ENCODE results near the gene NEUROD2.

NEUROD2 gene

GRCh38 chr17:39629494-39629880, 21.8 kb upstream of the NEUROD2 start:
- no peak for DNase-seq
- no peaks in the 10 kb centered on the region for H3K9me3 Mint-ChIP-seq
- CTCF ChIA-PET: interaction anchor here (0.6 to 6.8 kb wide), 2 partner anchors 23 to 573 kb away, joined by 4 to 55 read pairs; no protein-coding TSS in a partner anchor
- H3K27me3 Mint-ChIP-seq: peaks cover 96% of the 10 kb centered on the region
- H3K4me1 Mint-ChIP-seq: peaks cover 21% of the 10 kb centered on the region
- no peaks in the 10 kb centered on the region for H3K36me3 Mint-ChIP-seq
- no peak overlapping the region for H3K4me3 Mint-ChIP-seq
- no peak overlapping the region for H3K27ac Mint-ChIP-seq

- Mint-ChIP-seq H3K27me3 (peaks cover 97% of the 10 kb centered on the region), H3K36me3 (no peaks in the 10 kb centered on the region), H3K27ac (no peak overlapping the region), H3K4me3 (no peak overlapping the region), H3K4me1 (peaks cover 19% of the 10 kb centered on the region), H3K9me3 (no peaks in the 10 kb centered on the region)
- CTCF ChIA-PET: interaction anchor here (1.4 to 6.8 kb wide), 3 partner anchors 10 to 25 kb away, joined by 4 to 55 read pairs (median 9); no protein-coding TSS in a partner anchor
- DNase-seq: no peak
These were observed 21.2 kb upstream of the NEUROD2 start for GRCh38 chr17:39628655-39629493.

- H3K36me3 Mint-ChIP-seq: no peaks in the 10 kb centered on the region
- DNase-seq: no peak
- H3K27ac Mint-ChIP-seq: no peak overlapping the region
These were observed 20.2 kb upstream of the NEUROD2 start for GRCh38 chr17:39627712-39628516.

GRCh38 chr17:39627047-39627711, 19.5 kb upstream of the NEUROD2 start:
- Mint-ChIP-seq H3K36me3 (no peaks in the 10 kb centered on the region), H3K27me3 (peaks cover 92% of the 10 kb centered on the region), H3K27ac (no peak overlapping the region), H3K4me1 (peaks cover 31% of the 10 kb centered on the region), H3K9me3 (no peaks in the 10 kb centered on the region), H3K4me3 (no peak overlapping the region)
- CTCF ChIA-PET: interaction anchor here (1.4 to 1.8 kb wide), 2 partner anchors 8 to 27 kb away, joined by 4 to 9 read pairs; no protein-coding TSS in a partner anchor
- DNase-seq: no peak

More at GRCh38 chr17:39627712-39628516, 20.2 kb upstream of the NEUROD2 start:
- Mint-ChIP-seq H3K27me3 (peaks cover 98% of the 10 kb centered on the region), H3K9me3 (no peaks in the 10 kb centered on the region), H3K4me3 (no peak overlapping the region), H3K4me1 (peaks cover 26% of the 10 kb centered on the region)
- CTCF ChIA-PET: interaction anchor here (1.4 to 1.8 kb wide), 2 partner anchors 9 to 26 kb away, joined by 4 to 9 read pairs; no protein-coding TSS in a partner anchor

- Mint-ChIP-seq H3K36me3 (no peaks in the 10 kb centered on the region), H3K27ac (no peak within 1 kb of the TSS), H3K4me3 (no peak within 1 kb of the TSS), H3K4me1 (peaks cover 30% of the 10 kb centered on the region), H3K9me3 (no peaks in the 10 kb centered on the region), H3K27me3 (peaks cover 92% of the 10 kb centered on the region)
- DNase-seq: no peak
- CTCF ChIA-PET: interaction anchor here (1.8 to 8.7 kb wide), 4 partner anchors 7 to 43 kb away, joined by 9 to 200 read pairs (median 86); partner anchors contain the start of genes PNMT and TCAP
These were observed 18.7 kb upstream of the NEUROD2 start, which contains the start of gene PPP1R1B for GRCh38 chr17:39626171-39627046. TSS of gene PPP1R1B (plus strand) at chr17:39626952. CDS start at chr17:39627393, 441 bp downstream.

GRCh38 chr17:39625198-39625785, 17.6 kb upstream of the NEUROD2 start:
- Mint-ChIP-seq H3K27me3 (peaks cover 92% of the 10 kb centered on the region), H3K4me1 (peaks cover 25% of the 10 kb centered on the region), H3K9me3 (no peaks in the 10 kb centered on the region), H3K27ac (no peak overlapping the region), H3K36me3 (no peaks in the 10 kb centered on the region), H3K4me3 (no peak overlapping the region)
- CTCF ChIA-PET: interaction anchor here (0.7 to 8.7 kb wide), 6 partner anchors 9 to 382 kb away, joined by 3 to 200 read pairs (median 30); partner anchors contain the start of genes MIEN1, PNMT and TCAP
- DNase-seq: no peak

- CTCF ChIA-PET: interaction anchor here (0.8 to 8.7 kb wide), 6 partner anchors 10 to 106 kb away, joined by 3 to 200 read pairs (median 30); partner anchors contain the start of genes MIEN1, PNMT and TCAP
- H3K27ac Mint-ChIP-seq: no peak overlapping the region
- no peaks in the 10 kb centered on the region for H3K9me3 Mint-ChIP-seq
- H3K4me3 Mint-ChIP-seq: no peak overlapping the region
- peaks cover 25% of the 10 kb centered on the region for H3K4me1 Mint-ChIP-seq
- no peaks in the 10 kb centered on the region for H3K36me3 Mint-ChIP-seq
- no peak for DNase-seq
- H3K27me3 Mint-ChIP-seq: peaks cover 92% of the 10 kb centered on the region
These were observed 16.6 kb upstream of the NEUROD2 start for GRCh38 chr17:39624313-39624712.

- no peak overlapping the region for H3K4me3 Mint-ChIP-seq
- peak; percentile 89 for DNase-seq
These were observed 15.7 kb upstream of the NEUROD2 start for GRCh38 chr17:39623356-39623950.

GRCh38 chr17:39622380-39623006, 14.8 kb upstream of the NEUROD2 start:
- CTCF ChIA-PET: interaction anchor here (0.8 to 8.7 kb wide), 38 partner anchors 10 to 416 kb away, joined by 3 to 200 read pairs (median 6); partner anchors contain the start of genes IKZF3, MIEN1, PGAP3 and PNMT
- DNase-seq: no peak
- peak overlapping the region; percentile 55 for H3K4me3 Mint-ChIP-seq
- peaks cover 91% of the 10 kb centered on the region for H3K27me3 Mint-ChIP-seq
- H3K36me3 Mint-ChIP-seq: no peaks in the 10 kb centered on the region
- peaks cover 28% of the 10 kb centered on the region for H3K4me1 Mint-ChIP-seq
- H3K27ac Mint-ChIP-seq: no peak overlapping the region
- no peaks in the 10 kb centered on the region for H3K9me3 Mint-ChIP-seq

More at GRCh38 chr17:39623356-39623950, 15.7 kb upstream of the NEUROD2 start:
- CTCF ChIA-PET: interaction anchor here (0.7 to 8.7 kb wide), 28 partner anchors 8 to 417 kb away, joined by 3 to 200 read pairs (median 6); partner anchors contain the start of genes MIEN1, PGAP3, PNMT and TCAP
- Mint-ChIP-seq H3K27ac (no peak overlapping the region), H3K9me3 (no peaks in the 10 kb centered on the region), H3K27me3 (peaks cover 92% of the 10 kb centered on the region), H3K36me3 (no peaks in the 10 kb centered on the region), H3K4me1 (peaks cover 25% of the 10 kb centered on the region)

- CTCF ChIA-PET: interaction anchor here (0.6 to 8.7 kb wide), 53 partner anchors 9 to 1052 kb away, joined by 3 to 200 read pairs (median 4); partner anchors contain the start of genes IKZF3, MIEN1, PGAP3 and PNMT
- H3K4me3 Mint-ChIP-seq: peak overlapping the region; percentile 55
- DNase-seq: peak; percentile 89
- no peaks in the 10 kb centered on the region for H3K36me3 Mint-ChIP-seq
- no peaks in the 10 kb centered on the region for H3K9me3 Mint-ChIP-seq
- H3K27ac Mint-ChIP-seq: no peak overlapping the region
- H3K27me3 Mint-ChIP-seq: peaks cover 91% of the 10 kb centered on the region
- H3K4me1 Mint-ChIP-seq: peaks cover 26% of the 10 kb centered on the region
These were observed 14.0 kb upstream of the NEUROD2 start for GRCh38 chr17:39621523-39622379.

- Mint-ChIP-seq H3K4me1 (peaks cover 21% of the 10 kb centered on the region), H3K9me3 (no peaks in the 10 kb centered on the region), H3K4me3 (no peak overlapping the region), H3K27ac (no peak overlapping the region), H3K36me3 (no peaks in the 10 kb centered on the region), H3K27me3 (peaks cover 91% of the 10 kb centered on the region)
- DNase-seq: no peak
- CTCF ChIA-PET: interaction anchor here (1.6 to 8.7 kb wide), 4 partner anchors 8 to 50 kb away, joined by 4 to 200 read pairs (median 61); partner anchors contain the start of genes PNMT and TCAP
These were observed 12.0 kb upstream of the NEUROD2 start for GRCh38 chr17:39619786-39620101.
